SK-N-SH (cell line): ENCODE data around the gene LRRIQ1.

Experiments
- ELF1 ChIP-seq: IDR thresholded peaks from 2 replicates; pipeline ENCODE4 v1.4.0; 2012
- EP300 ChIP-seq, 2 experiments: IDR thresholded peaks; 2 replicates each; pipeline versions ENCODE4 v1.4.0 to v1.6.1; 2012; ENCODE audit warnings: borderline replicate concordance in 1 of 2, low read depth in 1 of 2, low read length in 1 of 2
- TF ChIP-seq, protein P1 (sequence below): IDR thresholded peaks from 2 replicates; pipeline ENCODE4 v1.4.0; 2012; ENCODE audit warnings: low read depth, borderline replicate concordance

DNA sequence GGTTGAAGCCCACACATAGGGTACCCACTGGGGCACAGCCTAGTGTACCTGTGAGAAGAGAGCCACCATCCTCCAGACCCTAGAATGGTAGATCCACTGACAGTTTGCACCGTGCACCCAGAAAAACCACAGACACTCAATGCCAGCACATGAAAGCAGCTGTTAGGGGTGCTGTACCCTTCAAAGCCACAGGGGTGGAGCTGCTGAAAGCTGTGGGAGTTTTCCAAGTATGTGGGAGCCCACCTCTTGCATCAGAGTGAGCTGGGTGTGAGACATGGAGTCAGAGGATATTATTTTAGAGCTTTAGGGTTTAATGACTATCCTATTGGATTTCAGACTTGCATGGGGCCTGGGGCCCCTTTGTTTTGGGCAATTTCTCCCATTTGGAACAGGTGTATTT is 30.5 kb upstream of the LRRIQ1 start:
- no peak for TF ChIP-seq ELF1
- TF ChIP-seq, protein P1, sequence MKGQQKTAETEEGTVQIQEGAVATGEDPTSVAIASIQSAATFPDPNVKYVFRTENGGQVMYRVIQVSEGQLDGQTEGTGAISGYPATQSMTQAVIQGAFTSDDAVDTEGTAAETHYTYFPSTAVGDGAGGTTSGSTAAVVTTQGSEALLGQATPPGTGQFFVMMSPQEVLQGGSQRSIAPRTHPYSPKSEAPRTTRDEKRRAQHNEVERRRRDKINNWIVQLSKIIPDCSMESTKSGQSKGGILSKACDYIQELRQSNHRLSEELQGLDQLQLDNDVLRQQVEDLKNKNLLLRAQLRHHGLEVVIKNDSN, result no peak
- TF ChIP-seq EP300 (IDR thresholded peaks at IDR 0.05; ENCODE audit: borderline replicate concordance in 1 of 2, low read depth in 1 of 2, low read length in 1 of 2), result no peak
